ENCODE results near the gene MAX.
"Not testable (repeated sequence)": the region's sequence is repeated elsewhere in the genome, so short reads cannot be mapped to it uniquely, and the experiment has no call there.

The MAX gene

GRCh38 chr14:65032319-65032718 is 70.0 kb downstream of the MAX start:
- no peak for DNase-seq

- DNase-seq: not testable (repeated sequence)
These were observed 71.0 kb downstream of the MAX start for GRCh38 chr14:65031321-65031720.

DNA sequence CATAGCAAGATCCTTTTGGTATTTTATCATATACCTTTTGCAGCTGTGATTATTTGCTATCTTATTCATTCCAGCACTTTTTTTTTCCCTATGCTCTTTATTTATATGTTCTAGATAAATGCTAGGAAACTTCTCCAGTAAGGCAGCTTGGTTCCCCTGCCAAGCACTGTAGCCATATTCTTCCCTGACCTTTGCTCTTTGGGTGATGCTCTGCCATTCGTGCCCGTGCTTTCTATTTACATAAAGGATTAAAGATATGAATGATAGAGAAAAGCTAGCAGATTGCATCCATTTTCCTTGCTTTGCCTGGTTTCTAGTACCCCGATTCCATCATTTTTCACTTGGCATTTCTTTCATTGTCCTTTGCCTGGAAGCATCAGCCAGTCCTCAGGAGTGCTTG is 73.4 kb downstream of the MAX start:
- no peak for DNase-seq

GRCh38 chr14:65027127-65027799 is 75.1 kb downstream of the MAX start:
- no peak for DNase-seq

DNA sequence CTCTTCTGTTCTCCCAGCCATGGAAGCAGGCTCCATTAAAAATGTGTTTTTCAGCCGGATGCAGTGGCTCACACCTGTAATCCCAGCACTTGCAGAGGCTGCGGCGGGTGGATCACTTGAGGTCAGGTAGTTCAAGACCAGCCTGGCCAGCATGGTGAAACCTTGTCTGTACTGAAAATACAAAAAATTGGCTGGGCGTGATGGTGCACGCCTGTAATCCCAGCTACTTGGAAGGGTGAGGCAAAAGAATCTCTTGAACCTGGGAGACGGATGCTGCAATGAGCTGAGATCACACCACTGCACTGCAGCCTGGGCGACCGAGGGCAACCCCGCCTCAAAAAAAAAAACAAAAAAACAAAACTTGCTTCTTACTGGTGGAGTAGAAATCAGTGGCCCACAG is 75.8 kb downstream of the MAX start:
- no peak for DNase-seq

DNA sequence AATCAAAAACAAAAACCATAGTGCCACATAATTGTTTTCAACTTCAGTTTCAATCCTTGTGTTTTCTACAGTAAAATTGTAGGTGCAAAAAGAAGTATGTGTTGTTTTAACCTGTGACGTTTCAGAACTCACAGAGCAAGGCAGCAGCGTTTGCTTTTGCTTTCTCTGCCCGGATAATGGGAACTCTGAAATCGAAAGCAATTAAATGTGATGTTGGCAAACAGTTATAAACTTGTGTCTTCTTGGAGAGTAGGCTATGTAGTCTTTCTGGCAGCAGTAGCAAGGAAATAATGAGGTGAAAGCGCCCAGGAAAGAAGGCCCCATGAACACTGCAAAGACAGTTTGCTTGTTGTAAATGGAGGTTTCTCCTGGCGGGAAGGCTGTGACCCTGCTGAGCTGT is 76.5 kb downstream of the MAX start:
- no peak for DNase-seq
